Activated naive CD8-positive, alpha-beta T cell treated with anti-CD3 and anti-CD28 coated beads, Interleukin-2, amount 50 U/mL, for 24 hours (primary cell): ENCODE data around the gene TMEM116.
"Not testable (repeated sequence)": the region's sequence is repeated elsewhere in the genome, so short reads cannot be mapped to it uniquely, and the experiment has no call there.

Source experiments
- ATAC-seq: fragments of 150-1000 bp; cut with Tn5 transposase; one replicate; pipeline ENCODE4 v1.10.0; 2021
- DNase-seq: peaks from one replicate; pipeline ENCODE4 v3.0.0; 2021
- H3K27ac Mint-ChIP-seq: one replicate; pipeline ENCODE4 v1.8.0; 2021; ENCODE audit warnings: mild to moderate bottlenecking, mixed read lengths
- H3K27me3 Mint-ChIP-seq: one replicate; pipeline ENCODE4 v1.8.0; 2021; ENCODE audit warnings: mixed read lengths
- H3K36me3 Mint-ChIP-seq: one replicate; pipeline ENCODE4 v1.8.0; 2021; ENCODE audit warnings: low read depth, mixed read lengths
- H3K4me1 Mint-ChIP-seq: one replicate; pipeline ENCODE4 v1.8.0; 2021; ENCODE audit warnings: mixed read lengths
- H3K4me3 Mint-ChIP-seq: one replicate; pipeline ENCODE4 v1.8.0; 2021; ENCODE audit warnings: mild to moderate bottlenecking, moderate library complexity, mixed read lengths
- H3K9me3 Mint-ChIP-seq: one replicate; pipeline ENCODE4 v1.8.0; 2021; ENCODE audit warnings: mixed read lengths

Gene TMEM116

DNA sequence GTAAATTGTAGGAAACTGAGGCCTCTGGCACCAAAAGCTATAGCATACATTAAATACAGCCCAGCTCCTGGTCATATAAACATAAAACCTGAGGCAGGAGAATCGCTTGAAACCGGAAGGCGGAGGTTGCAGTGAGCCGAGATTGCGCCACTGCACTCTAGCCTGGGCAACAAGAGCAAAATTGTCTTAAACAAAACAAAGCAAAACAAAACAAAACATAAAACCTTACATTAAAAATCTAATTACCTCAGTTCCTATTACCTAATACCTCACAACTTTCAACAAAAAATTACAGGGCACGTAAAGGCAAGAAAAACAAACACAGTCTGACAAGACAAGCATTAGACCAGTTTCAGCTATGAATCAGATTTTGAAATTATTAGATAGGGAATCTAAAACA is 36.7 kb downstream of the TMEM116 start:
- no peak for DNase-seq
- no peak overlapping the region for H3K27ac Mint-ChIP-seq
- H3K4me3 Mint-ChIP-seq: no peak overlapping the region
- H3K27me3 Mint-ChIP-seq: no peaks in the 10 kb centered on the region
- H3K4me1 Mint-ChIP-seq: peaks cover 19% of the 10 kb centered on the region
- H3K36me3 Mint-ChIP-seq: peaks cover 5% of the 10 kb centered on the region
- no peaks in the 10 kb centered on the region for H3K9me3 Mint-ChIP-seq
- no peak for ATAC-seq

DNA sequence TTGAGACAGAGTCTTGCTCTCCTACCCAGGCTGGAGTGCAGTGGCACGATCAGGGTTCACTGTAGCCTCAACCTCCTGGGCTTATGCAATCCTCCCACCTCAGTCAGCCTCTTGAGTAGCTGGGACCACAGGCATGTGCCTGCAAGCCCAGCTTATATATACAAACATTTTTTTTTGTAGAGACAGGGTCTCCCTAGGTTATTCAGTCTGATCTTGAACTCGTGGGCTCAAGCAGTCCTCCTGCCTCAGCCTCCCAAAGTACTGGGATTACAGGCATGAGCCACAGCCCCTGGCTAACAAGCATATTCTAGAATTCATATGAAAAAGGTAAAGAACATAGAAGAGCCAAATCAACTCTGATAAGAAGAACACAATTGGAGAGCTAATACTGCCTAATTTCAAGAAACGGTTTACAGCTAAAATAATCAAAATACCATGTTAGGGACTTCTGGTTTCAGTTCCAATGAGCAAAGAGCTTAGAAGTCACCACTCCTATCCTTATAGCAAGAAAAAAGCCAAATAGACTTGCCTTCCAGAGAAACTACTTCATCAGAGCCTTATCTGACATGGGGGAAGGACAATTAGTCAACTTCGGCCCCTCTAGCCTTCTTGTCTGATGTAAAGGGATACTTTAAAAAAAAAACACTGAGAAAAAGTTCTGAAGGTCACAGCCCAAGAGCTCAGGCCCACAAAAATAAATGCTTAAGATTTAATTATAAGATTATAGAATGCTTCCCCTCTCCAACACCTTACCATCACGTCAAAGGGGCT is 37.6 kb downstream of the TMEM116 start:
- no peak for ATAC-seq
- Mint-ChIP-seq H3K27me3 (no peaks in the 10 kb centered on the region), H3K27ac (no peak overlapping the region), H3K4me1 (peaks cover 19% of the 10 kb centered on the region), H3K36me3 (peaks cover 10% of the 10 kb centered on the region), H3K4me3 (no peak overlapping the region), H3K9me3 (peaks cover 5% of the 10 kb centered on the region)
- no peak for DNase-seq

DNA sequence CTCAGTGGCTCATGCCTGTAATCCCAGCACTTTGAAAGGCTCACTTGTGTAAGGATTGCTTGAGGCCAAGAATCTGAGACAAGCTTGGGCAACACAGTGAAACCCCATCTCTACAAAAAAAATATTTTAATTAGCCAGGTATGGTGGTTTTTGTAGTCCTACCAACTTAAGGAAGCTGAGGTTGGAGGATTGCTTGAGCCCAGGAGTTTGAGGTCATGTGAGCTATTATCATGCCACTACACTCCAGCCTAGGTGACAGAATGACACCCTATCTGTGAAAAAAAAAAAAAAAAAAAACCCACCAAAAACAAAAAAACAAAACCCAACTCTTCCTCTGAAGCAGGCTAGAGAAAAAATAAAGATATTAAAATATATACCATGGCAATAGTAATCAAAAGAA is 41.2 kb downstream of the TMEM116 start:
- Mint-ChIP-seq H3K36me3 (peaks cover 13% of the 10 kb centered on the region), H3K4me3 (no peak overlapping the region), H3K27ac (no peak overlapping the region), H3K27me3 (no peaks in the 10 kb centered on the region), H3K9me3 (peaks cover 5% of the 10 kb centered on the region), H3K4me1 (peaks cover 6% of the 10 kb centered on the region)
- ATAC-seq (no peak), DNase-seq (no peak)

DNA sequence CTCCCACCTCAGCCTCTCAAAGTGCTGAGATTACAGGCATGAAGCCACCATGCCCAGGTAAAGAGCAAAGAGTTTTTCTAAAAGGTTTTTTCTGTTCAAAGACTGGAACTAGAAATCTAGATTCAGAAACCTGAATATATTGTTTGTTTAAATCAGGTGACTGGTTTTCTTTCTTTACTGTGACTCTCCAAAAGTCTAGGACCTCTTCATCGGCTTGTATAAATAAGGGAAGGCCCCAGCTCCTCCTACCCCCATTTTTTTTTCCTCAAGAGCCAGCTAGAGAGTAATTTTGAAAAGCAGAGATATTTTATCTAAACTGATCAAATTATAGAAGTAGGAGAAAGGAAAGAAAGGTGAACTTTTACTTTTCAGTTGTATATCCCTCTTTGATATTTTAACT is 48.0 kb downstream of the TMEM116 start:
- no peak for ATAC-seq
- Mint-ChIP-seq H3K36me3 (peaks cover 16% of the 10 kb centered on the region), H3K4me1 (peaks cover 2% of the 10 kb centered on the region), H3K27me3 (no peaks in the 10 kb centered on the region), H3K27ac (no peak overlapping the region), H3K9me3 (peaks cover 7% of the 10 kb centered on the region), H3K4me3 (no peak overlapping the region)
- no peak for DNase-seq

DNA sequence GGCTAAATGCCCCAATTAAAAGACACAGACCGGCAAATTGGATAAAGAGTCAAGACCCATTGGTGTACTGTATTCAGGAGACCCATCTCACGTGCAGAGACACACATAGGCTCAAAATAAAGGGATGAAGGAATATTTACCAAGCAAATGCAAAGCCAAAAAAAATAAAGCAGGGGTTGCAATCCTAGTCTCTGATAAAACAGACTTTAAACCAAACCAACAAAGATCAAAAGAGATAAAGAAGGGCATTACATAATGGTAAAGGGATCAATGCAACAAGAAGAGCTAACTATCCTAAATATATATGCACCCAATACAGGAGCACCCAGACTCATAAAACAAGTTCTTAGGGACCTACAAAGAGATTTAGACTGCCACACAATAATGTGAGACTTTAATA is 53.4 kb downstream of the TMEM116 start:
- ATAC-seq, DNase-seq, H3K27me3 Mint-ChIP-seq, H3K27ac Mint-ChIP-seq, H3K4me3 Mint-ChIP-seq, H3K4me1 Mint-ChIP-seq: not testable (repeated sequence)
- Mint-ChIP-seq H3K36me3 (peaks cover 36% of the 10 kb centered on the region), H3K9me3 (peaks cover 24% of the 10 kb centered on the region)

DNA sequence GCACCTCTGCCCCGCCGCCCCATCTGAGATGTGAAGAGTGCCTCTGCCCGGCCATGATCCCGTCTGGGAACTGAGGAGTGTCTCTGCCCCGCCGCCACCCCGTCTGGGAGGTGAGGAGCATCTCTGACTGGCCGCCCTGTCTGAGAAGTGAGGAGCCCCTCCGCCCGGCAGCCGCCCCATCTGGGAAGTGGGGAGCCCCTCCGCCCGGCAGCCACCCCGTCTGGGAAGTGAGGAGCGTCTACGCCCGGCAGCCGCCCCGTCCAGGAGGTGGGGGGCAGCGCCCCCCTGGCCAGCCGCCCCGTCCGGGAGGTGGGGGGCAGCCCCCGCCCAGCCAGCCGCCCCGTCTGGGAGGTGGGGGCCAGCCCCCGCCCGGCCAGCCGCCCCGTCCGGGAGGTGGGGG is 55.7 kb downstream of the TMEM116 start:
- Mint-ChIP-seq H3K9me3 (peaks cover 24% of the 10 kb centered on the region), H3K36me3 (peaks cover 31% of the 10 kb centered on the region)
- H3K27me3 Mint-ChIP-seq, H3K4me3 Mint-ChIP-seq, ATAC-seq, DNase-seq, H3K27ac Mint-ChIP-seq, H3K4me1 Mint-ChIP-seq: not testable (repeated sequence)

DNA sequence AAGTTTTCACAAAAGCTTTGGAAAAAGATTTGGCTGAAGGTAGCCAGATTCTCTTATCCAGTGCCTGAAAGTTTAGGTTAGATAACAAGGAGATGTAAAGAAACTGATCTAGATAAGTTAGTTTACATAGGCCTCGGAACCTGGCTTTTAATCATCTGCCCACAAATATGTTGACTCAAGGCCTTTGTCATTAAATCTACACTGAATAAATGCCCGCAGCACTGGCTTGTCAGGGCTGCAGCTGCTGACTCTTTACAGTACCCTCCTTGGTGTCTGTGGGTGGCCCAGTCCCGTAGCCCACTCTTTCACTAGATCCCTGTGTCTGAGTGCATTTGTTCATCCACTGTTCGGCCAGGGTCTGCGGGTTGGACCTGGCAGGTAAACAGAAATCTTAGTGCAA is 58.0 kb downstream of the TMEM116 start:
- DNase-seq: no peak
- Mint-ChIP-seq H3K4me1 (peaks cover 24% of the 10 kb centered on the region), H3K4me3 (no peak overlapping the region), H3K9me3 (peaks cover 20% of the 10 kb centered on the region), H3K27ac (no peak overlapping the region), H3K27me3 (no peaks in the 10 kb centered on the region), H3K36me3 (peaks cover 24% of the 10 kb centered on the region)
- ATAC-seq: no peak

DNA sequence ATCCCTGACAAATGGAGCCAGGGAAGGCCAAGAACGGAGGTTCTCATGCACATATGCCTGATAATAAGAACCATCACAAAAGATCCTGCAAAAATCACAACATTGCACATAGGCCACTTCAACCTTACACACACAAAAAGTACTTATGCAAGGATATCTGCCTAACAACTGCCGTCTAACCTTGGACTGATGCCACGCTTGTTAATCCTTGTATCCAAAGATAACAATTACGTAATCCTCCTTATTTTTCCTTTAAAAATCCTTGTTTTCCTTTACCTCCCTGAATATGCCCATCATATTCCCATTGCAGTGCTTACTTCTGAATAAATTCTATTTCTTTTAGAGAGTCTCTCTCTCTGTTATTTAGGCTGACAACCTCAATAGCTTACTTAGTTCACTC is 59.5 kb downstream of the TMEM116 start:
- no peak for DNase-seq
- H3K4me1 Mint-ChIP-seq: peaks cover 19% of the 10 kb centered on the region
- H3K4me3 Mint-ChIP-seq: no peak overlapping the region
- peaks cover 12% of the 10 kb centered on the region for H3K36me3 Mint-ChIP-seq
- ATAC-seq: no peak
- H3K27me3 Mint-ChIP-seq: no peaks in the 10 kb centered on the region
- peaks cover 9% of the 10 kb centered on the region for H3K9me3 Mint-ChIP-seq
- no peak overlapping the region for H3K27ac Mint-ChIP-seq

DNA sequence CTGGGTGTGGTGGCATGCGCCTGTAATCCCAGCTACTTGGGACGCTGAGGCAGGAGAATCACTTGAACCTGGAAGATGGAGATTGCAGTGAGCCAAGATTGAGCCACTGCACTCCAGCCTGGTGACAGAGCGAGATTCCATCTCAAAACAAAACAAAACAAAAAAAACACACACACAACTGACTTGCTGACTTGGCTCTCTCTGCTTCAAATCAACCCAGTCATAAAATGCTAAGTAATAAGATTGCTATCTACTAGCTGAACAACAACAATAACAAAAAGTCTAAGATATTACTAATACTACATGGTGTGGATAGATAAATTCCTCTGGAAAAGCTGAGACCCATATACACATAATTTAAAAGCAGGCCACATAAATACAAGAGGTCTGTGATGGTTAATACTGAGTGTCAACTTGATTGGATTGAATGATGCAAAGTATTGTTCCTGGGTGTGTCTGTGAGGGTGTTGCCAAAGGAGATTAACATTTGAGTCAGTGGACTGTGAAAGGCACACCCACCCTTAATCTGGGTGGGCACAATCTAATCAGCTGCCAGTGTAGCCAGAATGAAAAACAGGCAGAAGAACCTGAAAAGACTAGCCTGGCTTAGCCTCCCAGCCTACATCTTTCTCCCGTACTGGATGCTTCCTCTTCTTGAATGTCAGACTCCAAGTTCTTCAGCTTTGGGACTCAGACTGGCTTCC is 60.7 kb downstream of the TMEM116 start:
- not testable (repeated sequence) for H3K4me3 Mint-ChIP-seq, H3K9me3 Mint-ChIP-seq, ATAC-seq, DNase-seq, H3K27me3 Mint-ChIP-seq, H3K27ac Mint-ChIP-seq
- H3K36me3 Mint-ChIP-seq: peaks cover 12% of the 10 kb centered on the region
- H3K4me1 Mint-ChIP-seq: peaks cover 19% of the 10 kb centered on the region

DNA sequence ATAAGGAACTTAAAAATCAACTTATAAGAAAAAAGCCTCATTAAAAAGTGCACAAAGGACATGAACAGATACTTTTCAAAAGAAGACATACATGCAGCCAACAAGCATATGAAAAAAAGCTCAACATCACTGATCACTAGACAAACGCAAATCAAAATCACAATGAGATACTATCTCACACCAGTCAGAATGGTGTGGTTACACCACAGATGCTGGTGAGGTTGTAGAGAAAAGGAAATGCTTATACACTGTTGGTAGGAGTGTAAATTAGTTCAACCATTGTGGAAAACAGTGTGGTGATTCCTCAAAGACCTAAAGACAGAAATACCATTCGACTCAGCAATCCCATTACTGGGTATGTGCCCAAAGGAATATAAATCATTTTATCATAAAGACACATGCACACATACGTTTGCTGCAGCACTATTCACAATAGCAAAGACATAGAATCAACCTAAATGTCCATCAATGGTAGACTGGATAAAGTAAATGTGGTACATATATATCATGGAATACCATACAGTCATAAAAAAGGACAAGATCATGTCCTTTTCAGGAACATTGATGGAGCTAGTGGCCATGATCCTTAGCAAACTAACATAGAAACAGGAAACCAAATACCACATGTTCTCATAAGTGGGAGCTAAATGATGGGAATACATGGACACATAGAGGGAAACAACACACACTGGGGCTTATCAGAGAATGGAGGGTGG is 61.8 kb downstream of the TMEM116 start:
- peaks cover 22% of the 10 kb centered on the region for H3K4me1 Mint-ChIP-seq
- not testable (repeated sequence) for H3K9me3 Mint-ChIP-seq, H3K27me3 Mint-ChIP-seq, H3K27ac Mint-ChIP-seq, H3K4me3 Mint-ChIP-seq, DNase-seq
- ATAC-seq: peak; percentile 59
- peaks cover 10% of the 10 kb centered on the region for H3K36me3 Mint-ChIP-seq

DNA sequence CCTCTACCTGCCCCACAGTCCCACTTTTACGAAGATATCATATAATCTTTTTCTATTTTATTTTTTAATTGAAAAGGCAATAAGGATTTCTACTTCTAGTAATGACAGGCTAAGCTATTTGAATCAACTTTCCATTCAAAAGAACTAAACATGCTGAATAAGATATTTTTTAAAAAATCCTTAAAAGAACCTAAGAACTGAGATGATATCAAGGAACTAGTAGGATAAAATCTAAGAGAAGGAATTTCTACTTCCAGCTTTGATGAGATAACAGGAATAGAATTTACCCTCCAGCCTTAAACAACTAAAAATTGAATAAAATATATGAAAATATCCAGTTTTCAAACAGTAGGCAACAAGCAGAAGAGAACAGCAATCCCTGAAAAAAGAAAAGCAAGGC is 69.0 kb downstream of the TMEM116 start:
- Mint-ChIP-seq H3K36me3 (no peaks in the 10 kb centered on the region), H3K27ac (no peak overlapping the region), H3K4me3 (no peak overlapping the region), H3K27me3 (no peaks in the 10 kb centered on the region), H3K4me1 (peaks cover 5% of the 10 kb centered on the region), H3K9me3 (no peaks in the 10 kb centered on the region)
- ATAC-seq (no peak), DNase-seq (no peak)

DNA sequence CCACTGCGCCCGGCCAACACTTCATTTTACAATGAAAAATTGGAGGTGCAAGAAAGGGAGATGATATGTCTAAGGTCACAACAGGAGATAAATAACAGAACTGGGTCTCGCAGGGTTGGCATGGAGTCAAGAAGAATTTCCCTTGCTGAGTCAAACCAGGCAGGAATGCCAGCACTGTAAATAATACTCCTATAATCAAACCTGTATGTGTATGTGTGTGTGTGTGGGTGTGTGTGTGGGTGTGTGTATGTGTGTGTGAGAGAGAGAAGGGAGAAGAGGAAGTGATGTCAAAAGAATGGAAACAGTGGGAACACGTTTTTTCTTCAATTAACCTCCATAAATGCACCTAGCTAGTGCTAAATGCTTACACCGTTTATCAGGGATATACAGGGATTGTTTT is 70.4 kb downstream of the TMEM116 start:
- no peaks in the 10 kb centered on the region for H3K9me3 Mint-ChIP-seq
- H3K27me3 Mint-ChIP-seq: no peaks in the 10 kb centered on the region
- no peaks in the 10 kb centered on the region for H3K36me3 Mint-ChIP-seq
- ATAC-seq (no peak), DNase-seq (no peak)
- no peak overlapping the region for H3K4me3 Mint-ChIP-seq
- no peak overlapping the region for H3K27ac Mint-ChIP-seq
- H3K4me1 Mint-ChIP-seq: peaks cover 5% of the 10 kb centered on the region

DNA sequence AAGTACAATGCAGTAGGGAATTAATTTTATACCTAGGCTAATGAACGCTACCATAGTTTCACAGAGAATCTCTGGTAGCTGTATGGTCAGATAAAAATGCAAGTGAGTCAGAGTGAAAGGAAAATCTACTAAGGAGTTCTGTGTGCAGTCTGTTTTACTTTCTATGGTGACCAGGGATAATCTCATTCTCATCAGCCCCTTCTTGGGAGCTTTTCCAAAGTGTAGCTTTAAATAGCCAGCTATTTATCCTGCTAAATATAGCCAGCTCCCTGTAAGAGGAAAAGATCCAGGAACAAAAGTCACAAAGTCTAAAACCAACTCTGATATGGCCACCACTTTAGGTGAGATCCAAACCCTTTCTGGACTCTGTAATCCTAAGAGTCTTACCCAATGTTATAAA is 75.5 kb downstream of the TMEM116 start:
- Mint-ChIP-seq H3K4me1 (no peaks in the 10 kb centered on the region), H3K36me3 (peaks cover 2% of the 10 kb centered on the region), H3K27ac (no peak overlapping the region), H3K27me3 (no peaks in the 10 kb centered on the region), H3K4me3 (no peak overlapping the region), H3K9me3 (no peaks in the 10 kb centered on the region)
- ATAC-seq (no peak), DNase-seq (no peak)

DNA sequence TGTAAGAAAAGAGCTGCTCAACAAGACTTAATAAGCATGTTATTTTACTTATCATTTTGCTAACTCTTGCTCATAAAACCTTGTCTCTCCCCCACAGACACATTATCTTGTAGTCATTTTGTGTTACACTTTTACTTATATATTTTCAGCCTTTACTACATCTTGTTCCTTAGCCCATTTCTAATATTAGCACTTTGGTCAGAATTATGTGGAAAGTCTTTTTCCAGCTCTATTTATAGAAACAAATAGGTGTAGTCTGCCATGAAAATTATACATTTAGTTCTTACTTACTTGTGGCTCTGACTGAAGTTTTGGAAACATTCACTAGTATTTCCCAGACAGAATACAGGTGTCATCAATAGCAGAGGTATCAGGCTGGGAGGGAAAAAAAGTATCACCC is 76.1 kb downstream of the TMEM116 start:
- DNase-seq (no peak), ATAC-seq (no peak)
- H3K27ac Mint-ChIP-seq: no peak overlapping the region
- H3K27me3 Mint-ChIP-seq: no peaks in the 10 kb centered on the region
- H3K9me3 Mint-ChIP-seq: no peaks in the 10 kb centered on the region
- H3K4me1 Mint-ChIP-seq: no peaks in the 10 kb centered on the region
- H3K4me3 Mint-ChIP-seq: no peak overlapping the region
- peaks cover 2% of the 10 kb centered on the region for H3K36me3 Mint-ChIP-seq

DNA sequence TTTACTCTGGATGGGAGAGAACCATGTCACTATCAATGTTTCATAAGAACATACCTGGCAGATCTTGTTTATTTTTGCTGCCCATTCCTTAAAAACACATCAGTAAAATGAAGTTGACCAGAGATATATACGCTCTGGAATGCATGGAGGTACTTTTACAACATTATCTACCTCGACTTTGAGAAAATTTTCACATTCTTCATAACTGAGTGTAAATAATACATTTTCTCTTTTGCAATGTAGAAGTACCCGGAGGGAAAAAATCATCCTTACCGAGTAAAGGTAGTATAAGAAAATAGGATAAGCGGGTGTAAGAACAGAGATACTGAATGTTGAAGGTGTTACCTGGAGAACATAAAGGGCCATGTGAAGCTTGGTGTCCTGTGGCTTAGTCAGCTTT is 80.7 kb downstream of the TMEM116 start:
- H3K36me3 Mint-ChIP-seq: peaks cover 2% of the 10 kb centered on the region

More for the DNA sequence above, 80.7 kb downstream of the TMEM116 start:
- Mint-ChIP-seq H3K27ac (no peak overlapping the region), H3K4me3 (no peak overlapping the region), H3K9me3 (no peaks in the 10 kb centered on the region), H3K27me3 (no peaks in the 10 kb centered on the region), H3K4me1 (no peaks in the 10 kb centered on the region)
- no peak for DNase-seq
- ATAC-seq: no peak
